H1 (cell line): ENCODE data around the gene DGKK. TPM values are rescaled to one million over a fixed set of nuclear protein-coding genes. Genes with fewer than 3 reads are reported as not detected.

Experiments
- CHD7 ChIP-seq: fragments of 300-600 bp; sonication (generic); IDR thresholded peaks from 2 replicates; pipeline ENCODE4 v1.7.1; 2012; ENCODE audit warnings: low read length, moderate library complexity, mild to moderate bottlenecking, inconsistent platforms; ENCODE audit not compliant: insufficient replicate concordance
- KDM4A ChIP-seq: IDR thresholded peaks from one replicate; pipeline ENCODE4 v1.7.1; 2012; ENCODE audit warnings: low read depth, mild to moderate bottlenecking, moderate library complexity, low read length, inconsistent platforms; ENCODE audit not compliant: severe bottlenecking
- polyA plus RNA-seq, 7 experiments: library from polyadenylated mRNA; depleted of rRNA in 3 of 7; stranded (reverse) in 5 of 7; unstranded in 2 of 7; fragments of >200 nt in 5 of 7; fragments of 200-250 nt in 2 of 7; gene quantifications; 1 replicate in 5 of 7; 2 replicates in 1 of 7; 4 replicates in 1 of 7; pipeline versions ENCODE4 v1.2.1 to v1.2.3, GENCODE V29; 2011 to 2013; ENCODE audit warnings: missing spikeins in 2 of 7, mixed read lengths in 2 of 7
- total RNA-seq: library from RNA; stranded (reverse); fragmentation: NEBNext Ultra II Directional; extraction: Animal tissue kit (Norgen Biotek cat#: 25700); gene quantifications from 2 replicates; pipeline ENCODE4 v1.2.1, GENCODE V29; 2021

DGKK gene
- total and polyA plus RNA-seq, 2 of the 8 experiments (the other 6 are each of a cell fraction or from before 2014, with no cell fraction given): 4.9 to 19.2 TPM

- no peak for TF ChIP-seq CHD7
- TF ChIP-seq KDM4A: peak; percentile 26
- TF ChIP-seq, all 59 proteins: peak for 1
These were observed 765 bp upstream of the DGKK start (continued) for GRCh38 chrX:50471390-50471789.
